Astrocyte of the spinal cord (primary cell): ENCODE results near the gene ARHGAP40.

Experiments used
- DNase-seq: peaks from one replicate; pipeline ENCODE4 v3.0.0; 2011; ENCODE audit warnings: low read depth, low spot score
- H3K4me3 ChIP-seq: 2 replicates; pipeline ENCODE4 v1.5.1; 2011; ENCODE audit warnings: low read depth, mild to moderate bottlenecking, low read length, moderate library complexity
- CTCF ChIP-seq: IDR thresholded peaks from 2 replicates; pipeline ENCODE4 v1.5.1; 2012; ENCODE audit warnings: low read depth, mild to moderate bottlenecking, low read length, inconsistent platforms
- in situ Hi-C: cut with HindIII; loops from 2 replicates; pipeline ENCODE4 v1.10.0; 2017; ENCODE audit warnings: low sequenced_read_pairs

ARHGAP40 gene

GRCh38 chr20:38674092-38674764 lies 72.6 kb downstream of the ARHGAP40 start:
- in situ Hi-C loops, result no loop called here
- H3K4me3 ChIP-seq, result peak overlapping the region; percentile 54
- peak; percentile 40 for DNase-seq
- no peak for TF ChIP-seq CTCF

- in situ Hi-C loops, result no loop called here
These were observed 73.1 kb downstream of the ARHGAP40 start for GRCh38 chr20:38674765-38675133.

GRCh38 chr20:38676576-38676975 lies 75.0 kb downstream of the ARHGAP40 start:
- DNase-seq, result no peak
- no peak overlapping the region for H3K4me3 ChIP-seq
- no peak for TF ChIP-seq CTCF
- in situ Hi-C loops, result no loop called here

More at GRCh38 chr20:38674765-38675133, 73.1 kb downstream of the ARHGAP40 start:
- H3K4me3 ChIP-seq, result peak overlapping the region; percentile 29
- no peak for DNase-seq
- no peak for TF ChIP-seq CTCF

GRCh38 chr20:38680500-38681306 lies 79.1 kb downstream of the ARHGAP40 start:
- DNase-seq, result peak; percentile 34
- H3K4me3 ChIP-seq, result no peak overlapping the region
- in situ Hi-C loops, result no loop called here
- TF ChIP-seq CTCF, result no peak

- no peak for DNase-seq
- TF ChIP-seq CTCF, result no peak
- in situ Hi-C loops, result no loop called here
- no peak overlapping the region for H3K4me3 ChIP-seq
These were observed 83.7 kb downstream of the ARHGAP40 start for GRCh38 chr20:38685271-38685670.

- H3K4me3 ChIP-seq, result no peak overlapping the region
- DNase-seq, result peak; percentile 48
- in situ Hi-C loops, result no loop called here
- no peak for TF ChIP-seq CTCF
These were observed 84.4 kb downstream of the ARHGAP40 start for GRCh38 chr20:38685853-38686473.
